Sigmoid colon (tissue), 7 donors: Measurements from ENCODE around the gene IQCE. TPM values are rescaled to one million over a fixed set of nuclear protein-coding genes. Genes with fewer than 3 reads are reported as not detected.

Experiments used
- DNase-seq: peaks from one replicate; pipeline ENCODE4 v3.0.0-alpha.2; 2019
- H3K27ac ChIP-seq, 4 donors: fragments of 200-600 bp; sonication (generic); one replicate each; pipeline ENCODE4 v1.5.1; 2016 to 2019; ENCODE audit warnings: mild to moderate bottlenecking in 1 of 4
- H3K27me3 ChIP-seq, 3 donors: fragments of 200-600 bp; sonication (generic); one replicate each; pipeline ENCODE4 v1.5.1; 2019; ENCODE audit warnings: mild to moderate bottlenecking in 1 of 3
- H3K36me3 ChIP-seq, 4 donors: fragments of 200-600 bp; sonication (generic); one replicate each; pipeline ENCODE4 v1.5.1; 2016 to 2019
- H3K4me1 ChIP-seq, 4 donors: fragments of 200-600 bp; sonication (generic); one replicate each; pipeline ENCODE4 v1.5.1; 2017 to 2019
- H3K4me3 ChIP-seq, 4 donors: fragments of 200-600 bp; sonication (generic); one replicate each; pipeline ENCODE4 v1.5.1; 2017 to 2019; ENCODE audit warnings: mild to moderate bottlenecking in 2 of 4, moderate library complexity in 1 of 4
- H3K9me3 ChIP-seq, 4 donors: fragments of 200-600 bp in 3 of 4; sonication (generic) in 3 of 4; one replicate each; pipeline versions ENCODE4 v1.5.1 to v1.6.1; 2013 to 2019
- EP300 ChIP-seq, 4 donors: sonication (generic); formaldehyde crosslinking; IDR thresholded peaks; one replicate each; pipeline ENCODE4 v1.6.1; 2017; ENCODE audit warnings: antibody characterized with exemption in 4 of 4
- POLR2A ChIP-seq, 2 donors: fragments of 450-650 bp; IDR thresholded peaks; one replicate each; pipeline ENCODE4 v1.6.1; 2016; ENCODE audit warnings: antibody characterized with exemption in 2 of 2, mild to moderate bottlenecking in 2 of 2, moderate library complexity in 2 of 2
- POLR2AphosphoS5 ChIP-seq, 4 donors: sonication (generic); formaldehyde crosslinking; IDR thresholded peaks; one replicate each; pipeline ENCODE4 v1.6.1; 2017; ENCODE audit warnings: antibody characterized with exemption in 4 of 4
- WGBS, 2 donors: extraction: QIAGEN DNeasy Blood & Tissue Kit; methylation state at CpG; one replicate each; pipeline ENCODE4 v1.1.7; 2013; 5-methylcytosine and 5-hydroxymethylcytosine counted together
- intact Hi-C: fragments of 100-400 bp; cut with DNase I; formaldehyde crosslinking; loops from one replicate; pipeline ENCODE4 v1.15.1; 2023
- polyA plus RNA-seq, 3 donors: library from polyadenylated mRNA; stranded (reverse); fragments of 200-250 nt; gene quantifications; one replicate each; pipeline ENCODE4 v1.2.3, GENCODE V29; 2013
- total RNA-seq, 4 donors: library from RNA; depleted of rRNA; stranded (reverse); fragments of >200 nt; gene quantifications; one replicate each; pipeline ENCODE4 v1.1.0, GENCODE V29; 2016
- TF ChIP-seq, protein P1 (sequence below), 4 experiments: fragments of 450-650 bp in 3 of 4; fragments of 200-600 bp in 1 of 4; IDR thresholded peaks; one replicate each; pipeline ENCODE4 v1.5.1; 2016 to 2019; ENCODE audit warnings: antibody characterized with exemption in 4 of 4, mild to moderate bottlenecking in 3 of 4, moderate library complexity in 2 of 4
- donor health status: healthy with polysubstance abuse.
- donor health status: Bipolar disorder and iron deficiency.
- donor health status: healthy.

Gene IQCE
- total and polyA plus RNA-seq, 7 donors = 6.4 to 22.4 (median 9.6) TPM

GRCh38 chr7:2568521-2569223, 9.9 kb downstream of the IQCE start:
- 95 to 96% methylated on average over 24 of the region's 24 CpGs for WGBS, 2 donors
- Histone ChIP-seq H3K4me3 (no peak overlapping the region), H3K36me3 (peaks cover 0 to 23% (median 0%) of the 10 kb centered on the region in 4 donors), H3K27ac (no peak overlapping the region), H3K9me3 (no peaks in the 10 kb centered on the region), H3K4me1 (peaks cover 0 to 12% (median 6%) of the 10 kb centered on the region in 4 donors), H3K27me3 (no peaks in the 10 kb centered on the region)
- TF ChIP-seq EP300 (IDR thresholded peaks at IDR 0.05) = no peak
- no peak for TF ChIP-seq POLR2A (IDR thresholded peaks at IDR 0.05)
- TF ChIP-seq, protein P1, sequence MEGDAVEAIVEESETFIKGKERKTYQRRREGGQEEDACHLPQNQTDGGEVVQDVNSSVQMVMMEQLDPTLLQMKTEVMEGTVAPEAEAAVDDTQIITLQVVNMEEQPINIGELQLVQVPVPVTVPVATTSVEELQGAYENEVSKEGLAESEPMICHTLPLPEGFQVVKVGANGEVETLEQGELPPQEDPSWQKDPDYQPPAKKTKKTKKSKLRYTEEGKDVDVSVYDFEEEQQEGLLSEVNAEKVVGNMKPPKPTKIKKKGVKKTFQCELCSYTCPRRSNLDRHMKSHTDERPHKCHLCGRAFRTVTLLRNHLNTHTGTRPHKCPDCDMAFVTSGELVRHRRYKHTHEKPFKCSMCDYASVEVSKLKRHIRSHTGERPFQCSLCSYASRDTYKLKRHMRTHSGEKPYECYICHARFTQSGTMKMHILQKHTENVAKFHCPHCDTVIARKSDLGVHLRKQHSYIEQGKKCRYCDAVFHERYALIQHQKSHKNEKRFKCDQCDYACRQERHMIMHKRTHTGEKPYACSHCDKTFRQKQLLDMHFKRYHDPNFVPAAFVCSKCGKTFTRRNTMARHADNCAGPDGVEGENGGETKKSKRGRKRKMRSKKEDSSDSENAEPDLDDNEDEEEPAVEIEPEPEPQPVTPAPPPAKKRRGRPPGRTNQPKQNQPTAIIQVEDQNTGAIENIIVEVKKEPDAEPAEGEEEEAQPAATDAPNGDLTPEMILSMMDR (IDR thresholded peaks at IDR 0.05) = no peak
- TF ChIP-seq POLR2AphosphoS5 (IDR thresholded peaks at IDR 0.05) = no peak
- intact Hi-C loops = no loop called here
- no peak for DNase-seq

GRCh38 chr7:2569421-2569820, 10.6 kb downstream of the IQCE start:
- no peaks in the 10 kb centered on the region for H3K9me3 ChIP-seq
- intact Hi-C loops = no loop called here
- peaks cover 0 to 30% (median 5%) of the 10 kb centered on the region in 4 donors for H3K36me3 ChIP-seq
- H3K4me3 ChIP-seq = no peak overlapping the region
- TF ChIP-seq EP300 (IDR thresholded peaks at IDR 0.05) = no peak
- TF ChIP-seq, protein P1 (IDR thresholded peaks at IDR 0.05) = no peak
- TF ChIP-seq POLR2AphosphoS5 (IDR thresholded peaks at IDR 0.05) = no peak
- TF ChIP-seq POLR2A (IDR thresholded peaks at IDR 0.05) = no peak
- peaks cover 0 to 12% (median 6%) of the 10 kb centered on the region in 4 donors for H3K4me1 ChIP-seq
- 95 to 96% methylated on average over 14 of the region's 14 CpGs for WGBS, 2 donors
- H3K27ac ChIP-seq = no peak overlapping the region
- no peaks in the 10 kb centered on the region for H3K27me3 ChIP-seq
- no peak for DNase-seq

GRCh38 chr7:2570021-2570420, 11.2 kb downstream of the IQCE start:
- no peak overlapping the region for H3K4me3 ChIP-seq
- DNase-seq = no peak
- intact Hi-C loops = no loop called here
- WGBS, 2 donors = 79 to 89% methylated on average over 16 of the region's 16 CpGs
- no peaks in the 10 kb centered on the region for H3K9me3 ChIP-seq
- TF ChIP-seq POLR2A (IDR thresholded peaks at IDR 0.05) = no peak
- no peak for TF ChIP-seq EP300 (IDR thresholded peaks at IDR 0.05)
- TF ChIP-seq, protein P1 (IDR thresholded peaks at IDR 0.05) = no peak
- TF ChIP-seq POLR2AphosphoS5 (IDR thresholded peaks at IDR 0.05) = no peak
- no peaks in the 10 kb centered on the region for H3K27me3 ChIP-seq
- no peak overlapping the region for H3K27ac ChIP-seq
- H3K4me1 ChIP-seq = peaks cover 0 to 12% (median 6%) of the 10 kb centered on the region in 4 donors
- peaks cover 0 to 36% (median 7%) of the 10 kb centered on the region in 4 donors for H3K36me3 ChIP-seq

DNA sequence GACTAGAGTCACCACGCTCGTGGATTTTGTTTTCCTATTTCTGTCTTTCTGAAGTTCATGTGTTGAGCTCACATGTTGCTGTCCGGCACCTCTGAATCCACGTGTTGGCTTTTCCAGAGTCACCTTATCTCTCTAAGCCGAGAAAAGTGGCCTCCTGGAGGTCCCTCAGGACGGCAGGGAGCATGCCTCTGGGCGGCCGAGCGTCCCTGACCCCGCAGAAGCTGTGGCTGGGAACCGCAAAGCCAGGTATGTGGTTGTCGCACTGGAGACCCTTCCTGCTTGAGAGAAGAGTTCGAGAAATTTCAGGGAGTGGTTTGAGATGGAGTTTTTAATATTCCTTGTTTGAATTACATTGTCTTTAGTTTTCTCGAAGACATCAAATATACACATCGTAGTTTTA, 12.6 kb downstream of the IQCE start:
- H3K27ac ChIP-seq = no peak overlapping the region
- WGBS, 2 donors = 87 to 91% methylated on average over 15 of the region's 15 CpGs
- no peaks in the 10 kb centered on the region for H3K9me3 ChIP-seq
- TF ChIP-seq POLR2AphosphoS5 (IDR thresholded peaks at IDR 0.05) = no peak
- no peak for TF ChIP-seq EP300 (IDR thresholded peaks at IDR 0.05)
- TF ChIP-seq, protein P1 (IDR thresholded peaks at IDR 0.05) = no peak
- TF ChIP-seq POLR2A (IDR thresholded peaks at IDR 0.05) = no peak
- H3K27me3 ChIP-seq = no peaks in the 10 kb centered on the region
- H3K4me1 ChIP-seq = peaks cover 0 to 12% (median 6%) of the 10 kb centered on the region in 4 donors
- peaks cover 0 to 41% (median 10%) of the 10 kb centered on the region in 4 donors for H3K36me3 ChIP-seq
- no peak for DNase-seq
- H3K4me3 ChIP-seq = no peak overlapping the region
- intact Hi-C loops = no loop called here
